Stimulated activated CD4-positive, alpha-beta T cell treated with anti-CD3 and anti-CD28 coated beads, Interleukin-4, amount 100 ng/mL, for 48 hours (primary cell): Measurements from ENCODE around the gene NOP53.

Experiments used
- DNase-seq, 2 donors: peaks; one replicate each; pipeline ENCODE4 v3.0.0-alpha.2; 2020; ENCODE audit warnings: low read depth in 2 of 2

Gene NOP53

DNA sequence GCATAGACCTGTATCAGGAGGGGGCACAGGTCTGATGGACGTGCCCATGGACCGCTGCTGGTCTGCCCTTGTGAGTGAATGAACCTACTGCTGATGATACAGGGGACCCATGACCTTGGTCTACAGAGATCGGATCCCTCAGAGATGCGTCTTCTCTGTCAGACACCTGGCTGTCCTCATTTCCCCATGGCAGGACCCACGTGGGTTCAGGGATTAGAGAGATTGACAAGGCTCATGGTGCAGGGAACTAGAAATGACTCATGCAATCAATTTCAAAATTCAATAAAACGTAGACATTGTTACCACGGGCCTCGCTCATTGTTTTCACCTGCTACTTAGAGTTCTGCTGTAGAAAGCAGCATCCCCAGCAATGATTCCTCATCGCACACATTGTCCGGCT lies 60.0 kb downstream of the NOP53 start:
- DNase-seq = no peak

DNA sequence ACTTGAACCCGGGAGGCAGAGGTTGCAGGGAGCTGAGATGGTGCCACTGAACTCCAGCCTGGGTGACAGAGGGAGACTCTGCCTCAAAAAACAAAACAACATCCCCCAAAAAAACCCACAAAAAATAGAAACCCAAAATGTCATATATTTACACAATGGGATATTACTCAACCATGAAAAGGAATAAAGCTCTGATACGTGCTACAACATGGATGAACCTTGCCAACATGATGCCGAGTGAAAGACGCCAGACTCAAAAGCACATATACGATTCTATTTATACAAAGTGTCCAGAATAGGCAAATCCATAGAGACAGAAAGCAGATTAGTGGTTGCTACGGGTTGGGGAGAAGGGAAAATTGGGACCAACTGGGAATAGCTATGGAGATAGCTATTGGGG lies 61.1 kb downstream of the NOP53 start:
- no peak for DNase-seq
